ENCODE measurements around the gene RARA. TPM values are rescaled to one million over a fixed set of nuclear protein-coding genes. Genes with fewer than 3 reads are reported as not detected.
A peak's percentile ranks its signal among the peaks of the same experiment; 100 is the strongest.

The RARA gene
- total RNA-seq, 4 donors from 2014 or later = 18.5 to 41.8 (median 28.5) TPM

DNA sequence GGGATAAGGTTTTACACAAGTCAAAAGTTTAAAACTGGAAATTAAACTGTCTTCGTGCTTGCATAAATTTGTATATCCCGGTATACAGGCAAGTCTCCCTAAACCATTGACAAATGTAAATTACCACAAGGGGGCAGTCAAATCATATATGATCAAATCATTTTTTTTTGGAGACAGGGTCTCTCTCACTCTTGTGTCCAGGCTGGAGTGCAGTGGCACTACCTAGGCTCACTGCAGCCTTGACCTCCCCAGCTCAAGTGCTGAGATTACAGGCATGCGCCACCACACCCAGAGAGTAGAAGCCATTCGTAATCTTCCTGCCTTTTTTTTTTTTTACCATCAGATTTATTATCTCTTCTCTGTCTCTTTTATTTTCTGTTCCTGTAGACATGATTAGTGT is 90.2 kb downstream of the RARA start:
- no peak for TF ChIP-seq POLR2AphosphoS5 (IDR thresholded peaks at IDR 0.05)
- no peak for TF ChIP-seq EP300 (IDR thresholded peaks at IDR 0.05)
- TF ChIP-seq POLR2A (IDR thresholded peaks at IDR 0.05) = no peak
- TF ChIP-seq, protein P1, sequence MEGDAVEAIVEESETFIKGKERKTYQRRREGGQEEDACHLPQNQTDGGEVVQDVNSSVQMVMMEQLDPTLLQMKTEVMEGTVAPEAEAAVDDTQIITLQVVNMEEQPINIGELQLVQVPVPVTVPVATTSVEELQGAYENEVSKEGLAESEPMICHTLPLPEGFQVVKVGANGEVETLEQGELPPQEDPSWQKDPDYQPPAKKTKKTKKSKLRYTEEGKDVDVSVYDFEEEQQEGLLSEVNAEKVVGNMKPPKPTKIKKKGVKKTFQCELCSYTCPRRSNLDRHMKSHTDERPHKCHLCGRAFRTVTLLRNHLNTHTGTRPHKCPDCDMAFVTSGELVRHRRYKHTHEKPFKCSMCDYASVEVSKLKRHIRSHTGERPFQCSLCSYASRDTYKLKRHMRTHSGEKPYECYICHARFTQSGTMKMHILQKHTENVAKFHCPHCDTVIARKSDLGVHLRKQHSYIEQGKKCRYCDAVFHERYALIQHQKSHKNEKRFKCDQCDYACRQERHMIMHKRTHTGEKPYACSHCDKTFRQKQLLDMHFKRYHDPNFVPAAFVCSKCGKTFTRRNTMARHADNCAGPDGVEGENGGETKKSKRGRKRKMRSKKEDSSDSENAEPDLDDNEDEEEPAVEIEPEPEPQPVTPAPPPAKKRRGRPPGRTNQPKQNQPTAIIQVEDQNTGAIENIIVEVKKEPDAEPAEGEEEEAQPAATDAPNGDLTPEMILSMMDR (IDR thresholded peaks at IDR 0.05) = peak; percentile 38 to 61 (median 58)
- no peak for ATAC-seq
- Histone ChIP-seq H3K4me1 (no peaks in the 10 kb centered on the region), H3K4me3 (no peak overlapping the region), H3K27ac (no peak overlapping the region), H3K27me3 (no peaks in the 10 kb centered on the region), H3K36me3 (no peaks in the 10 kb centered on the region), H3K9me3 (no peaks in the 10 kb centered on the region)
- WGBS, 2 donors (ENCODE audit: low coverage in 1 of 2) = 31 to 49% methylated on average over 4 of the region's 4 CpGs

DNA sequence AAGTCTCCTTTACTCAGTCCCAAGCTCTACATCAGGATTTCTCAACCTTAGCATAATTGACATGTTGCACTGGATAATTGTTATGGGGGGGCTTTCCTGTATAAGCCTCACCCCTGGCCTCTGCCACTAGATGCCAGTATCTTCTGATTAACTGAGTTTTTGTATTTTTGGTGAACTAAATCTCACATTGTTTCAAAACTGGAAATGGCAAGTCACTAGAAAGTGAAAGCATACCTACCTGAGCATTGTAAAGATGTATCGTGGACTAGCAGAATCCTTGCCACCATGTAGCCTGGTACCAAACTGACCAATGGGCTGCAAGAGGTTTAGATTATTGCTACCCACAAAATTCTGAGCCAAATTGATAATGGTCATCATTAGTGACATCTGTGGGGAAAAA is 93.7 kb downstream of the RARA start:
- no peak for ATAC-seq
- Histone ChIP-seq H3K4me1 (no peaks in the 10 kb centered on the region), H3K9me3 (no peaks in the 10 kb centered on the region), H3K36me3 (no peaks in the 10 kb centered on the region), H3K27me3 (no peaks in the 10 kb centered on the region), H3K27ac (no peak overlapping the region), H3K4me3 (no peak overlapping the region)
- 71 to 89% methylated on average over 1 of the region's 1 CpG for WGBS, 2 donors (ENCODE audit: low coverage in 1 of 2)
- TF ChIP-seq EP300 (IDR thresholded peaks at IDR 0.05) (no peak), POLR2AphosphoS5 (IDR thresholded peaks at IDR 0.05) (no peak), POLR2A (IDR thresholded peaks at IDR 0.05) (no peak)
- TF ChIP-seq, protein P1 (IDR thresholded peaks at IDR 0.05) = no peak

DNA sequence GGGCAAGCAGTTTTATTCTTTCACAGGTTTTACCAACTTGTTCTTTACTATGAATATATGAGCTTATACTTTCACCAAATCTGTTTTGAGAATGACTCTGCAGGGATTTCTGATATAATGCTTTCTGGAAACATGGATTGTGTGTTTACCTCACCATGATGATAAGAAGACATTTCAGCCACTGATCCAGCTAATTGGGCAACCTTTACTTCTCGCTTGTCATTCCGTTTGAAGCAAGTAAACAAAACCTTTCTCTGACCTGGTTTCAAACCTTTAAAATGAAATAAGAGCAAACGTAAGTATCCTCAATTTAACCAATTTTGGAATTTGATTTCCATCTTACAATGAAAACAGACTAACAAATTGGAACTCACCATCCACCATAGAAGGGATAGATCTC is 95.0 kb downstream of the RARA start:
- H3K36me3 ChIP-seq = no peaks in the 10 kb centered on the region
- no peaks in the 10 kb centered on the region for H3K4me1 ChIP-seq
- no peaks in the 10 kb centered on the region for H3K9me3 ChIP-seq
- no peak for ATAC-seq
- TF ChIP-seq EP300 (IDR thresholded peaks at IDR 0.05) (no peak), POLR2AphosphoS5 (IDR thresholded peaks at IDR 0.05) (no peak), POLR2A (IDR thresholded peaks at IDR 0.05) (no peak)
- TF ChIP-seq, protein P1 (IDR thresholded peaks at IDR 0.05) = no peak
- no peaks in the 10 kb centered on the region for H3K27me3 ChIP-seq
- no peak overlapping the region for H3K27ac ChIP-seq
- 67 to 69% methylated on average over 3 of the region's 3 CpGs for WGBS, 2 donors (ENCODE audit: low coverage in 1 of 2)
- no peak overlapping the region for H3K4me3 ChIP-seq

Small RNA genes within 50 kb of the gene (small RNA-seq; reads per million reads assigned to genes)
- 0 reads per million in 4 donors for gene RF00019
- 0 reads per million in 4 donors for gene RNA5SP441

Other genes with a start within 250 kb of the RARA start
- 100 to 1,000 TPM in 2 of 4 donors, 10 to 100 TPM in 2; 84.8 to 133 (median 102) TPM for gene THRA, start 246.2 kb upstream of the RARA start, total RNA-seq
- 10 to 100 TPM in 3 of 4 donors, 1 to 10 TPM in 1; 1.5 to 20.4 (median 18.3) TPM for gene NR1D1, start 208.6 kb upstream of the RARA start, total RNA-seq
- 100 to 1,000 TPM in 1 of 4 donors, 10 to 100 TPM in 3; 67.0 to 107 (median 88.1) TPM for gene MSL1, start 187.2 kb upstream of the RARA start, total RNA-seq
- gene CASC3, start 168.6 kb upstream of the RARA start, total RNA-seq = 100 to 1,000 TPM in 1 of 4 donors, 10 to 100 TPM in 3; 63.1 to 114 (median 89.1) TPM
- gene RAPGEFL1, start 131.7 kb upstream of the RARA start, total RNA-seq = 1 to 10 TPM; 2.4 to 5.2 (median 3.3) TPM
- gene WIPF2, start 89.9 kb upstream of the RARA start, total RNA-seq = 10 to 100 TPM; 10.2 to 18.2 (median 13.5) TPM
- 1 to 10 TPM in 2 of 4 donors, under 1 TPM in 1, not detected in 1; 0.54 to 2.2 (median 1.2) TPM for gene CDC6, start 21.3 kb upstream of the RARA start, total RNA-seq
- 1 to 10 TPM in 1 of 4 donors, not detected in 3; 2.5 TPM for gene GJD3, start 55.6 kb downstream of the RARA start, total RNA-seq
- gene TOP2A, start 108.7 kb downstream of the RARA start, total RNA-seq = 1 to 10 TPM in 1 of 4 donors, under 1 TPM in 3; 0.40 to 4.3 (median 0.79) TPM
- gene IGFBP4, start 134.3 kb downstream of the RARA start, total RNA-seq = 100 to 1,000 TPM; 209 to 428 (median 281) TPM
- gene TNS4, start 192.4 kb downstream of the RARA start, total RNA-seq = 1 to 10 TPM in 1 of 4 donors, not detected in 3; 2.2 TPM

Data from gastroesophageal sphincter (tissue), 4 donors.